Astrocyte of the cerebellum (primary cell): ENCODE data around the gene ANO6.
"Not testable (repeated sequence)": the region's sequence is repeated elsewhere in the genome, so short reads cannot be mapped to it uniquely, and the experiment has no call there.

ENCODE experiments used
- DNase-seq: peaks from one replicate; pipeline ENCODE4 v3.0.0-alpha.2; 2011; ENCODE audit warnings: low read depth
- H3K4me3 ChIP-seq: 2 replicates; pipeline ENCODE4 v1.5.1; 2011; ENCODE audit warnings: mild to moderate bottlenecking, low read depth, low read length, moderate library complexity
- in situ Hi-C: cut with HindIII; loops from 2 replicates; pipeline ENCODE4 v1.10.0; 2017; ENCODE audit warnings: low sequenced_read_pairs
- TF ChIP-seq, protein P1 (sequence below): IDR thresholded peaks from 2 replicates; pipeline ENCODE4 v1.5.1; 2012; ENCODE audit warnings: low read length, low read depth, moderate library complexity, mild to moderate bottlenecking; ENCODE audit errors: missing control alignments

ANO6 gene

DNA sequence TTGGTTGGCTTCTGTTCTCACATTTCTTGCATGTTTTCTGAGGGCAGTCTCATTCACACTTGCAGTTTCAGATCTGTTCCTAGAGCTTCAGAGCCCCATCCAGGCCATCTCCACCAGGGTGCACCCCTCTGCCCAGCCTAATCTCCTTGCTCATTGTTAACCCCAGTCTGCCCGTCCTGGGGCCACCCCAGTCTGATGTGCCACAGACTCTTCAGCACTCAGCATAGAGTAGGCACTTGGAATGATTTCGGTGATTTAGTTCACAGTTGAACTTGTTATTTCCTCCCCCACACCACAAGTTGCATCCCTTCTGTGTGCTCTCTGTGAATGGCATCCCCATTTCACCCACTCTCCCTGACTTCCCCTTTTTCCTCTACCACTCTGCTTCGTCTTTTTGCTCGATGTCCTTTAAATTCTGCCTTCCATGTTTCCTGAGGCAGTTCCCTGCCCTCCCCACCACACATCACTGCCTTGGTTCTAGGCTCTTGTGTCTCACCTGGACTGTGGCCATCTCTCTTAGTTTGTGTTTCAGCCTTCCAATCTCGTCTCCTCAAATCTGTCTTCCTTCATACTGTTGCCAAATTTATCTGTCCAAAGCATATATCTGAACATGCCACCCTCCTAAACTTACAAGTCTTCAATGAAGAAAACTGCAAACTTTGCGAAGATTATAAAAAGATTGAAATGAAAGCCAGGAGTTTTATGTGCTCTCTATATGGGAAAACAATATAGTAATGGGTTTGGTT lies 41.5 kb downstream of the ANO6 start:
- no peak overlapping the region for H3K4me3 ChIP-seq
- in situ Hi-C loops, result no loop called here
- no peak for DNase-seq
- TF ChIP-seq, protein P1, sequence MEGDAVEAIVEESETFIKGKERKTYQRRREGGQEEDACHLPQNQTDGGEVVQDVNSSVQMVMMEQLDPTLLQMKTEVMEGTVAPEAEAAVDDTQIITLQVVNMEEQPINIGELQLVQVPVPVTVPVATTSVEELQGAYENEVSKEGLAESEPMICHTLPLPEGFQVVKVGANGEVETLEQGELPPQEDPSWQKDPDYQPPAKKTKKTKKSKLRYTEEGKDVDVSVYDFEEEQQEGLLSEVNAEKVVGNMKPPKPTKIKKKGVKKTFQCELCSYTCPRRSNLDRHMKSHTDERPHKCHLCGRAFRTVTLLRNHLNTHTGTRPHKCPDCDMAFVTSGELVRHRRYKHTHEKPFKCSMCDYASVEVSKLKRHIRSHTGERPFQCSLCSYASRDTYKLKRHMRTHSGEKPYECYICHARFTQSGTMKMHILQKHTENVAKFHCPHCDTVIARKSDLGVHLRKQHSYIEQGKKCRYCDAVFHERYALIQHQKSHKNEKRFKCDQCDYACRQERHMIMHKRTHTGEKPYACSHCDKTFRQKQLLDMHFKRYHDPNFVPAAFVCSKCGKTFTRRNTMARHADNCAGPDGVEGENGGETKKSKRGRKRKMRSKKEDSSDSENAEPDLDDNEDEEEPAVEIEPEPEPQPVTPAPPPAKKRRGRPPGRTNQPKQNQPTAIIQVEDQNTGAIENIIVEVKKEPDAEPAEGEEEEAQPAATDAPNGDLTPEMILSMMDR, result no peak

- in situ Hi-C loops, result no loop called here
- TF ChIP-seq, protein P1, result no peak
- H3K4me3 ChIP-seq, result no peak overlapping the region
- no peak for DNase-seq
Measured at GRCh38 chr12:45259675-45260074, 43.8 kb downstream of the ANO6 start.

DNA sequence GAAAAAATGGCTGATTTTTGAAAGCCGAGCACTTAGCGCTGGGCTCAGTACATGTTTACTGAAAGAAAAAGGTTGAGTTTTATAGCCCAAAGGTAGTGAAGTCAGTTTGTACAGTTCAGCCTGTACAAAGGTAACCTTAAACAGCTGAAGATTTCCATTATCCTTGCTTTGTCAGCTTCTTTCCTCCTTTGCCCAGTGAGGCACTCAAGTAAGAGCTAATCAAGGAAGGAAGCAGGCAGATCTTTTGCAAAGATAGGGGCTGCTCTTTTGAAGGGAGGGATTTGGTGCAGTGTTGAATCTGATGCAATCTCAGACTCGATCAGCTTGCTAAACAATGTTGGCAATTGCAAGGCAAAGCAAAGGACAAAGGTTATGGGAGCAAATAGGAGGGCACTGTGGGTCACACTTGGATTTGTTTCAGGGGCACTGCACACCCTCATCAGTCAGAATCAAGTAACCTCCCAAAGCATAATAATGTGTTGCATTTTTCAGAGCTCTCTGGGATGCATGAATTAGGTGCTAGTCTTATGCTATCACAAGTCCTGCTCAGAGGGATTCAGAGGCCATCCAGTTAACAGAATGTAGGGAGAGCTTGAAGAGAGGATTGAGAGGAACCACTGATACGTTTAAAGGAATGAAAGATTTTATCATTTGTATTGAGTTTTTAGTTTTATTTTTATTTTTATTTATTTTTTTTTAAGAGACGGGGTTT lies 44.4 kb downstream of the ANO6 start:
- DNase-seq, result no peak
- no peak overlapping the region for H3K4me3 ChIP-seq
- TF ChIP-seq, protein P1, result no peak
- in situ Hi-C loops, result no loop called here

GRCh38 chr12:45260854-45261253 lies 45.0 kb downstream of the ANO6 start:
- no peak overlapping the region for H3K4me3 ChIP-seq
- TF ChIP-seq, protein P1, result no peak
- in situ Hi-C loops, result no loop called here
- DNase-seq, result no peak

GRCh38 chr12:45262185-45262584 lies 46.3 kb downstream of the ANO6 start:
- DNase-seq, H3K4me3 ChIP-seq, in situ Hi-C loops: not testable (repeated sequence)

DNA sequence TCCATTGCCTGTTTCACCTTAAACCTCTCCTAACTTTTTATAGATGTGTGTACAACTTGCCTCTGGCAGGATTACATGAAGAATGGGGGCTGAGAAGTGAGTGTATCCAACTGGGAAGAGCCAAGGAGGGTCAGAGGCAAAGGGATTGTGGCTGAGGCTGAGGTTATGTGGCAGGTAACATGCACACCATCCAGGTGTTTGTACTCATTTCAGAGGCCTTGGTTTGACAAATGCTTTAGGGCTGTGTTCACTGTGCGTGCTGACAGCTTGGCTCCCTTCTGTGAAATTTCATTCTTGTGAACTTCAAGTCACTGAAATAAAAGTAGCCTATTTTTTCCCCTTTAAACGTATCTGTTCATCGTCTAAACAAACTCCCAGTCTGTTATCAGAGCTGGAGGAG lies 47.7 kb downstream of the ANO6 start:
- DNase-seq, result no peak
- TF ChIP-seq, protein P1, result no peak
- H3K4me3 ChIP-seq, result no peak overlapping the region
- in situ Hi-C loops, result no loop called here
